PC-3 (cell line): ENCODE data around the gene AGBL1. TPM values are rescaled to one million over a fixed set of nuclear protein-coding genes. Genes with fewer than 3 reads are reported as not detected.

Experiments
- ATAC-seq: fragments of 200-7000 bp; cut with Tn5 transposase; 2 replicates; pipeline ENCODE4 v1.9.1; 2020; ENCODE audit warnings: mild to moderate bottlenecking, moderate library complexity
- BruUV-seq: library from RNA; stranded (reverse); fragments of 400-500 nt; replicated peaks from 2 replicates; lab custom pipeline; 2021; lab: Mats Ljungman, UMichigan
- CTCF ChIA-PET: fragments of 300-600 bp; sonication (Branson Sonifier 250); formaldehyde crosslinking; loops from one replicate; lab custom pipeline; 2022; ENCODE audit warnings: antibody characterized with exemption; lab: Charles Lee
- POLR2A ChIA-PET: fragments of 300-600 bp; sonication (Branson Sonifier 250); formaldehyde crosslinking; loops from one replicate; lab custom pipeline; 2022; ENCODE audit warnings: antibody characterized with exemption; ENCODE audit not compliant: unreplicated experiment; lab: Charles Lee
- DNase-seq: peaks from one replicate; pipeline ENCODE4 v3.0.0-alpha.2; 2015
- H2AFZ ChIP-seq: fragments of 300-600 bp; sonication (generic); 2 replicates; pipeline ENCODE4 v1.6.0; 2016; ENCODE audit warnings: antibody characterized with exemption, low read length
- H3F3A ChIP-seq: fragments of 300-600 bp; sonication (generic); one replicate; pipeline ENCODE4 v1.6.0; 2017; ENCODE audit warnings: antibody characterized with exemption, low read length, control low read depth, mild to moderate bottlenecking; ENCODE audit not compliant: unreplicated experiment
- H3K27ac ChIP-seq: fragments of 300-600 bp; sonication (generic); 2 replicates; pipeline ENCODE4 v1.5.1; 2016; ENCODE audit warnings: mild to moderate bottlenecking, low read length
- H3K27me3 ChIP-seq: fragments of 300-600 bp; sonication (generic); 2 replicates; pipeline ENCODE4 v1.6.1; 2016; ENCODE audit warnings: low read length, mixed read lengths
- H3K36me3 ChIP-seq: fragments of 300-600 bp; sonication (generic); 2 replicates; pipeline ENCODE4 v1.6.1; 2016; ENCODE audit warnings: low read depth, mixed run types, low read length, mixed read lengths
- H3K4me1 ChIP-seq: fragments of 300-600 bp; sonication (generic); 2 replicates; pipeline ENCODE4 v1.5.1; 2016; ENCODE audit warnings: low read length; ENCODE audit not compliant: insufficient read depth
- H3K4me2 ChIP-seq: fragments of 300-600 bp; sonication (generic); 2 replicates; pipeline ENCODE4 v1.6.0; 2016; ENCODE audit warnings: low read length
- H3K4me3 ChIP-seq: fragments of 300-600 bp; sonication (generic); 2 replicates; pipeline ENCODE4 v1.5.1; 2016; ENCODE audit warnings: mild to moderate bottlenecking, low read length, mixed read lengths
- H3K79me2 ChIP-seq: fragments of 300-600 bp; sonication (generic); 2 replicates; pipeline ENCODE4 v1.6.1; 2017; ENCODE audit warnings: low read length, mixed read lengths
- H3K9ac ChIP-seq: fragments of 300-600 bp; sonication (generic); 2 replicates; pipeline ENCODE4 v1.6.0; 2016; ENCODE audit warnings: mild to moderate bottlenecking, low read length
- H3K9me2 ChIP-seq: fragments of 300-600 bp; sonication (generic); replicated peaks from 2 replicates; pipeline ENCODE4 v1.6.1; 2016; ENCODE audit warnings: mixed run types, low read length, mixed read lengths
- H3K9me3 ChIP-seq: fragments of 300-600 bp; sonication (generic); 2 replicates; pipeline ENCODE4 v1.6.1; 2016; ENCODE audit warnings: low read length, mixed read lengths
- H4K20me1 ChIP-seq: fragments of 300-600 bp; sonication (generic); 2 replicates; pipeline ENCODE4 v1.6.1; 2016; ENCODE audit warnings: low read length, mixed read lengths
- EZH2 ChIP-seq: fragments of 300-600 bp; sonication (generic); IDR thresholded peaks from one replicate; pipeline ENCODE4 v1.6.1; 2017; ENCODE audit warnings: antibody characterized with exemption, mild to moderate bottlenecking, low read length; ENCODE audit not compliant: unreplicated experiment
- EZH2phosphoT487 ChIP-seq: fragments of 300-600 bp; sonication (generic); IDR thresholded peaks from 2 replicates; pipeline ENCODE4 v1.6.1; 2018; ENCODE audit warnings: mild to moderate bottlenecking, antibody characterized with exemption, low read length, borderline replicate concordance
- intact Hi-C: fragments of 100-400 bp; cut with micrococcal nuclease; formaldehyde crosslinking; loops from 2 replicates; pipeline ENCODE4 v1.9.0; 2023
- total RNA-seq: library from RNA; depleted of rRNA; stranded (reverse); fragments of >200 nt; gene quantifications from 2 replicates; pipeline ENCODE4 v1.2.3, GENCODE V29; 2014
- TF ChIP-seq, protein P1 (sequence below): fragments of 300-600 bp; sonication (generic); conservative IDR thresholded peaks from 2 replicates; pipeline ENCODE4 v1.5.1; 2017; ENCODE audit warnings: antibody characterized with exemption, low read depth, mild to moderate bottlenecking, low read length

AGBL1 gene
- total RNA-seq, 1 experiment from 2014 or later, result not detected

DNA sequence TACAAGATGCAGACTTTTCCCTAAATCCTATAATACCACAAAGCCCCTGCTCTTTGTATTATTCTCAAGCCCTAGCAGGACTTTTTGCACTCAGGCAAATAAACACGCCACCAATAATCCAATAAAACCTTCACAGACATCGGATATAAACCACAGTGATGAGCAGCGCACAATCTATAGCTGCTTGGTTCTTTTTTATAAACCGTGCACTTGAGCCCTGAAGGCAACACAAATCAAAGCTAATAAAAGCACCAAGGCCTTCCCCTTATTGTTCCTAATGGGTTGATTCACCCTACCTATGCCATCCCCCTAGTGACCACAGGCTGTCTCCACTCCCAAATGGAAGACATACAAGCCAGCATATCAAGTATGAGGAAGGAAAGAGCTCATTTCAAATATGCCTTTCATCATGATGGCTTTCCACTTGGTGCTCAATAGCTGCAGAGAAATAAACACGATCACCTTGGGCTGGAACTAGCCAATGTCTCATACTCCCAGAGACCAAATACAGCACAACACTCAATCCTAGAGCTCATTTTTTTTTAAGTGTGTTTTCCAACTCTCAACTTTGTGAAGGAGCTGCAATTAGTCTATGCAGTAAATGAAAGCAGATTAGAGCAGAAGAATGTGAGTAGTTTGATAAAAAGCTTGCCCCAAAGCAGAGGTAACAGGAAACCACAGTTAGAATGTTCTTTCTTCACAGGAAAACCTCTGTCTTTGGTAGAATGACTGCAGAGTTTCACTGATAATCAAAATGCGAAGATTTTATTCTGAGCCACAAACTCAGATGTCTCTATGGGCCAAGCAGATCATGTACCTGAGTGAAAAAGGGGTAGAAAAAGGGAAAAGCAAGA is 573.9 kb downstream of the AGBL1 start:
- H3K36me3 ChIP-seq, result no peaks in the 10 kb centered on the region
- H3K27me3 ChIP-seq, result no peaks in the 10 kb centered on the region
- H3K79me2 ChIP-seq, result no peaks in the 10 kb centered on the region
- no peak overlapping the region for H3K4me2 ChIP-seq
- H3K9me2 ChIP-seq, result no peaks in the 10 kb centered on the region
- no peaks in the 10 kb centered on the region for H3F3A ChIP-seq
- intact Hi-C loops, result no loop called here
- no peaks in the 10 kb centered on the region for H3K9me3 ChIP-seq
- no peak for TF ChIP-seq EZH2phosphoT487
- TF ChIP-seq, protein P1, sequence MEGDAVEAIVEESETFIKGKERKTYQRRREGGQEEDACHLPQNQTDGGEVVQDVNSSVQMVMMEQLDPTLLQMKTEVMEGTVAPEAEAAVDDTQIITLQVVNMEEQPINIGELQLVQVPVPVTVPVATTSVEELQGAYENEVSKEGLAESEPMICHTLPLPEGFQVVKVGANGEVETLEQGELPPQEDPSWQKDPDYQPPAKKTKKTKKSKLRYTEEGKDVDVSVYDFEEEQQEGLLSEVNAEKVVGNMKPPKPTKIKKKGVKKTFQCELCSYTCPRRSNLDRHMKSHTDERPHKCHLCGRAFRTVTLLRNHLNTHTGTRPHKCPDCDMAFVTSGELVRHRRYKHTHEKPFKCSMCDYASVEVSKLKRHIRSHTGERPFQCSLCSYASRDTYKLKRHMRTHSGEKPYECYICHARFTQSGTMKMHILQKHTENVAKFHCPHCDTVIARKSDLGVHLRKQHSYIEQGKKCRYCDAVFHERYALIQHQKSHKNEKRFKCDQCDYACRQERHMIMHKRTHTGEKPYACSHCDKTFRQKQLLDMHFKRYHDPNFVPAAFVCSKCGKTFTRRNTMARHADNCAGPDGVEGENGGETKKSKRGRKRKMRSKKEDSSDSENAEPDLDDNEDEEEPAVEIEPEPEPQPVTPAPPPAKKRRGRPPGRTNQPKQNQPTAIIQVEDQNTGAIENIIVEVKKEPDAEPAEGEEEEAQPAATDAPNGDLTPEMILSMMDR, result no peak
- no peak for TF ChIP-seq EZH2
- H3K4me3 ChIP-seq, result no peak overlapping the region
- DNase-seq, result peak; percentile 4
- no peak overlapping the region for H2AFZ ChIP-seq
- no peak overlapping the region for H3K27ac ChIP-seq
- ChIA-PET POLR2A (no interaction called here), CTCF (no interaction called here)
- no peaks in the 10 kb centered on the region for H3K4me1 ChIP-seq
- H3K9ac ChIP-seq, result no peak overlapping the region
- H4K20me1 ChIP-seq, result no peaks in the 10 kb centered on the region
- BruUV-seq, result no TSS peak
- no peak for ATAC-seq

DNA sequence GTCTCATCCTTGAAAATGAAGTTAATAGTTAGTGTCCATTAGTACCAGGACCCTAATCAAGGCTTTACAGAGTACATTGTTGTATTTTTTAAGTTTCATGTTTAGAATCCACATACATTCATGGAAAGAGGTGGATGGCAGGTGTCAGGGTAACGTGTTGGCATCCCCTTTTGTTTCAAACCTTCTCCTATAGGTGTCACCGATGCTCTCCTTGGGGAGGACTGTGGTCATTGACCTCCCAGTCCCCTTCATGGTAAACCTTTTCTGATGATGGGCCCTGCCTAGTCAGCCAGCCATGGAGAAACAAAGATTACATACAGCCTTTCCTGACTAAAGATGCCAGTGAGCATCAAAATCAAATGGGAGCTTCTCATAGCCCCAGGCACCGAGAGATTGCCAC is 574.8 kb downstream of the AGBL1 start:
- H3K27me3 ChIP-seq, result no peaks in the 10 kb centered on the region
- H3K79me2 ChIP-seq, result no peaks in the 10 kb centered on the region
- ATAC-seq (no peak), DNase-seq (no peak)
- H3K4me2 ChIP-seq, result no peak overlapping the region
- H3K4me3 ChIP-seq, result no peak overlapping the region
- no TSS peak for BruUV-seq
- no peak overlapping the region for H3K27ac ChIP-seq
- H3K9me2 ChIP-seq, result no peaks in the 10 kb centered on the region
- H3K9me3 ChIP-seq, result no peaks in the 10 kb centered on the region
- POLR2A ChIA-PET, result no interaction called here
- H3K36me3 ChIP-seq, result no peaks in the 10 kb centered on the region
- no peak overlapping the region for H2AFZ ChIP-seq
- no peaks in the 10 kb centered on the region for H4K20me1 ChIP-seq
- H3K4me1 ChIP-seq, result no peaks in the 10 kb centered on the region
- TF ChIP-seq EZH2 (no peak), EZH2phosphoT487 (no peak)
- TF ChIP-seq, protein P1, result no peak
- CTCF ChIA-PET, result no interaction called here
- no peak overlapping the region for H3K9ac ChIP-seq
- intact Hi-C loops, result no loop called here
- H3F3A ChIP-seq, result no peaks in the 10 kb centered on the region

DNA sequence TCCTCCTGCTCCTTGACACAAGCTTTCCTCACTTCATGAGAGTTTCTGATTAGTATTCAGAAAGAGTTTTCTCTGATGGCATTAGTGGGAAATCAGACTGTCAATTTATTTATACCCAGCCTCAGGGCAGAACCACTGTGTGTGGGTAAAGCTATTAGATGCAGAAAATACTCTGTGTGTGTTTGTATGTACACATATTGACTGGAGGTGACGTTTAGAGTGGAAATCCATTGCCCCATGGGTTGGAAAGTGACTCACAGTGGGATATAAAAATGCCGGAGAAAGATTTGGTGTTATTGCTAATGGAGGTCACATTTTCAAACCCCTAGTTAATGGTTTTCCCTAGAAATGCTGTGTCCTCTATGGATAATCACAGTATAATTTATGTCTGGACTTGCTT is 577.6 kb downstream of the AGBL1 start:
- intact Hi-C loops, result no loop called here
- no peaks in the 10 kb centered on the region for H3F3A ChIP-seq
- ATAC-seq (no peak), DNase-seq (no peak)
- CTCF ChIA-PET, result no interaction called here
- H3K36me3 ChIP-seq, result no peaks in the 10 kb centered on the region
- H3K27me3 ChIP-seq, result no peaks in the 10 kb centered on the region
- POLR2A ChIA-PET, result no interaction called here
- no peak overlapping the region for H3K4me2 ChIP-seq
- no peaks in the 10 kb centered on the region for H3K4me1 ChIP-seq
- no peaks in the 10 kb centered on the region for H3K9me2 ChIP-seq
- no peak overlapping the region for H2AFZ ChIP-seq
- H3K79me2 ChIP-seq, result no peaks in the 10 kb centered on the region
- no peaks in the 10 kb centered on the region for H3K9me3 ChIP-seq
- H3K9ac ChIP-seq, result no peak overlapping the region
- no peak overlapping the region for H3K27ac ChIP-seq
- TF ChIP-seq EZH2phosphoT487 (no peak), EZH2 (no peak)
- TF ChIP-seq, protein P1, result no peak
- no peaks in the 10 kb centered on the region for H4K20me1 ChIP-seq
- no peak overlapping the region for H3K4me3 ChIP-seq
- no TSS peak for BruUV-seq
